Colonic mucosa (tissue), 4 donors: ENCODE measurements around the gene PPIL4. TPM values are rescaled to one million over a fixed set of nuclear protein-coding genes. Genes with fewer than 3 reads are reported as not detected.
A peak's percentile ranks its signal among the peaks of the same experiment; 100 is the strongest.

Experiments
- DNase-seq: peaks from one replicate; pipeline ENCODE4 v3.0.0-alpha.2; 2020
- H3K27ac ChIP-seq: fragments of 200-600 bp; one replicate; pipeline ENCODE4 v1.8.0; 2021
- H3K27me3 ChIP-seq: fragments of 200-600 bp; one replicate; pipeline ENCODE4 v1.8.0; 2021
- H3K36me3 ChIP-seq: fragments of 200-600 bp; one replicate; pipeline ENCODE4 v1.8.0; 2021
- H3K4me1 ChIP-seq: fragments of 200-600 bp; one replicate; pipeline ENCODE4 v1.8.0; 2021; ENCODE audit warnings: mild to moderate bottlenecking
- H3K4me3 ChIP-seq: fragments of 200-600 bp; one replicate; pipeline ENCODE4 v1.8.0; 2021
- H3K9ac ChIP-seq, 2 donors: one replicate each; pipeline ENCODE4 v1.7.0; 2013; ENCODE audit warnings: control low read depth in 2 of 2, low read depth in 2 of 2, low read length in 2 of 2
- H3K9me3 ChIP-seq: fragments of 200-600 bp; one replicate; pipeline ENCODE4 v1.8.0; 2021
- CTCF ChIP-seq: fragments of 200-600 bp; IDR thresholded peaks from one replicate; pipeline ENCODE4 v1.8.0; 2022; ENCODE audit warnings: antibody characterized with exemption, mild to moderate bottlenecking
- intact Hi-C: fragments of 100-400 bp; cut with DNase I; formaldehyde crosslinking; loops from one replicate; pipeline ENCODE4 v1.14.1; 2022
- total RNA-seq, 2 donors: library from RNA; stranded (reverse); fragmentation: NEBNext Ultra II Directional in 1 of 2; extraction: Animal tissue kit (Norgen Biotek cat#: 25700) in 1 of 2; gene quantifications; one replicate each; pipeline ENCODE4 v1.2.1, GENCODE V29; 2021
- donor health status: healthy.
- donor health status: DM: no; HTN: no; CAD: no.
- donor health status: DM: no; HTN: no; CAD: no.

PPIL4 gene
- total RNA-seq, 2 donors from 2014 or later = 16.0 to 26.8 TPM

GRCh38 chr6:149563928-149564325 lies 18.1 kb upstream of the PPIL4 start:
- H3K9ac ChIP-seq = no peak overlapping the region
- no peak for DNase-seq
- no peaks in the 10 kb centered on the region for H3K27me3 ChIP-seq
- TF ChIP-seq CTCF = no peak
- no peaks in the 10 kb centered on the region for H3K36me3 ChIP-seq
- no peak overlapping the region for H3K4me3 ChIP-seq
- no peak overlapping the region for H3K27ac ChIP-seq
- no peaks in the 10 kb centered on the region for H3K9me3 ChIP-seq
- no peaks in the 10 kb centered on the region for H3K4me1 ChIP-seq
- intact Hi-C loops = no loop called here

DNA sequence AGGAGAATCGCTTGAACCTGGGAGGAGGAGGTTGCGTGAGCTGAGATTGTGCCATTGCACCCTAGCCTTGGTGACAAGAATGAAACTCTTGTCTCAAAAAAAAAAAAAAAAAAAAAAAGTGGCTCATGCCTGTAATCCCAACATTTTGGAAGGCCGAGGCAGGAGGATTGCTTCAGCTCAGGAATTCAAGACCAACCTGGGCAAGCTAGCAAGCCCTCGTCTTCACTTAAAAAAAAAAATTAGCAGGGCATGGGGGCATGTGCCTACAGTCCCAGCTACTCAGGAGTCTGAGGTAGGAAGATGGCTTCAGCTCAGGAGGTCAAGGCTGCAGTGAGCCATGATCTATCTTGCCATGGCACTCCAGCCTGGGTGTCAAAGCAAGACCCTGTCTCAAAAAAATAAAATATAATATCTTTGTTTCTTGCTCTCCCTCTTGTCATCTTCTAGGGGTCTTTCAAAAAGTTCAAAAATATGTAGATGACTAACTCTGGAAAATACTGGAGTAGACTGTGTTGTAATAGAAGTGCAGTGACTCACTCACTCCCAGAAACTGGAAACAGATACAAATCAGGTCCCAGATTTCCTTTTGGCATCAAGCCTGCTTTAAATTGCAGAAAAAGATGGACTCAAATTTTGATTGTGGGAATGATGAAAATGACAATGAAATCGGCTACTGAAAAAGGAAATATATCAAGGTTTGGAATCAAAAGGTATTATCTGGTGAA lies 17.5 kb upstream of the PPIL4 start:
- DNase-seq = no peak
- no peak for TF ChIP-seq CTCF
- no peak overlapping the region for H3K4me3 ChIP-seq
- no peak overlapping the region for H3K27ac ChIP-seq
- H3K27me3 ChIP-seq = no peaks in the 10 kb centered on the region
- no peaks in the 10 kb centered on the region for H3K36me3 ChIP-seq
- intact Hi-C loops = no loop called here
- no peaks in the 10 kb centered on the region for H3K4me1 ChIP-seq
- no peaks in the 10 kb centered on the region for H3K9me3 ChIP-seq
- H3K9ac ChIP-seq = no peak overlapping the region

GRCh38 chr6:149560736-149561135 lies 14.9 kb upstream of the PPIL4 start:
- no peak for DNase-seq
- H3K4me1 ChIP-seq = no peaks in the 10 kb centered on the region
- intact Hi-C loops = no loop called here

DNA sequence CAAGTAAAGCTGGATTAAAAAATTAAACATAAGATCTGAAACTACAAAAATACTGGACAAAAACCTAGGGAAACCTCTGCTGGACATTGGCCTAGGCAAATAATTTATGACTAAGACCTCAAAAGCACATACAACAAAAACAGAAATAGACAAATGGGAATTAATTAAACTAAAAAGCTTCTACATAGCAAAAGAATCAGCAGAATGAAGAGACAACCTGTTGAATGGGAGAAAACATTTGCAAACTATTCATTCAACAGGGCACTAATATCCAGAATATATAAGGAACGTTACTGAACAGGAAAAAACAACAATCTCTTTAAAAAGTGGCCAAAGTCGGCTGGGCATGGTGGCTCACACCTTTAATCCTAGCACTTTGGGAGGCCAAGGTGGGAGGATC lies 13.5 kb upstream of the PPIL4 start:
- Histone ChIP-seq H3K27me3 (no peaks in the 10 kb centered on the region), H3K9ac (no peak overlapping the region), H3K4me3 (no peak overlapping the region), H3K4me1 (no peaks in the 10 kb centered on the region), H3K27ac (no peak overlapping the region), H3K9me3 (no peaks in the 10 kb centered on the region), H3K36me3 (no peaks in the 10 kb centered on the region)
- no peak for DNase-seq
- TF ChIP-seq CTCF = no peak
- intact Hi-C loops = no loop called here

More at GRCh38 chr6:149560736-149561135, 14.9 kb upstream of the PPIL4 start:
- H3K4me3 ChIP-seq = no peak overlapping the region
- peak; percentile 20 for TF ChIP-seq CTCF
- no peak overlapping the region for H3K27ac ChIP-seq
- no peaks in the 10 kb centered on the region for H3K9me3 ChIP-seq
- H3K27me3 ChIP-seq = no peaks in the 10 kb centered on the region
- H3K36me3 ChIP-seq = no peaks in the 10 kb centered on the region
- no peak overlapping the region for H3K9ac ChIP-seq

GRCh38 chr6:149558029-149558428 lies 12.2 kb upstream of the PPIL4 start:
- TF ChIP-seq CTCF = no peak
- intact Hi-C loops = no loop called here
- no peak for DNase-seq
- Histone ChIP-seq H3K9me3 (no peaks in the 10 kb centered on the region), H3K9ac (no peak overlapping the region), H3K27me3 (no peaks in the 10 kb centered on the region), H3K27ac (no peak overlapping the region), H3K4me3 (no peak overlapping the region), H3K36me3 (no peaks in the 10 kb centered on the region), H3K4me1 (no peaks in the 10 kb centered on the region)
